Vagina (tissue), 2 donors: Measurements from ENCODE around the gene P2RY12.

Experiments
- POLR2A ChIP-seq, 2 donors: fragments of 450-650 bp; IDR thresholded peaks; one replicate each; pipeline ENCODE4 v1.6.1; 2017; ENCODE audit warnings: antibody characterized with exemption in 2 of 2, mild to moderate bottlenecking in 2 of 2, moderate library complexity in 2 of 2
- TF ChIP-seq, protein P1 (sequence below), 3 experiments: fragments of 450-650 bp in 2 of 3; fragments of 200-600 bp in 1 of 3; sonication (generic) in 1 of 3; IDR thresholded peaks; one replicate each; pipeline ENCODE4 v1.5.1; 2017 to 2019; ENCODE audit warnings: antibody characterized with exemption in 3 of 3, mild to moderate bottlenecking in 2 of 3, moderate library complexity in 2 of 3

DNA sequence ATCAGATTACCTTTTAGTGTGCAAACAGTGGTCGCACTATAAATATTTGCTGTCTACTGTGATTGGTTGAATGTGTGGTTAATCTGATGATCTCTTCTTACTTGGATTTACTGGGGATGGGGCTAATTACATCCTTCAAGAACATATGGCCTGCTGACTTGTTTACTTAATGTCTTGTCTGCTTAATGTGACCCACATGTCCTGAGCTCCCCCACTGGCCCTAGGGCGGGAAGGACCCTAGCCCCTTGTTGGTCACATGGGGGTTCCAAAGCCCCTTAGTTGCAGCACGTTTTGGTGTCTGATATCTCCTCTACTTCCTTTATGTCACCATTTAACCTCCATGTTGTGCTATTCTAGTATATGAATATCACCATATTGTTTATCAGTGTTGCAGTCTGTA, 17.8 kb upstream of the P2RY12 start:
- TF ChIP-seq, protein P1, sequence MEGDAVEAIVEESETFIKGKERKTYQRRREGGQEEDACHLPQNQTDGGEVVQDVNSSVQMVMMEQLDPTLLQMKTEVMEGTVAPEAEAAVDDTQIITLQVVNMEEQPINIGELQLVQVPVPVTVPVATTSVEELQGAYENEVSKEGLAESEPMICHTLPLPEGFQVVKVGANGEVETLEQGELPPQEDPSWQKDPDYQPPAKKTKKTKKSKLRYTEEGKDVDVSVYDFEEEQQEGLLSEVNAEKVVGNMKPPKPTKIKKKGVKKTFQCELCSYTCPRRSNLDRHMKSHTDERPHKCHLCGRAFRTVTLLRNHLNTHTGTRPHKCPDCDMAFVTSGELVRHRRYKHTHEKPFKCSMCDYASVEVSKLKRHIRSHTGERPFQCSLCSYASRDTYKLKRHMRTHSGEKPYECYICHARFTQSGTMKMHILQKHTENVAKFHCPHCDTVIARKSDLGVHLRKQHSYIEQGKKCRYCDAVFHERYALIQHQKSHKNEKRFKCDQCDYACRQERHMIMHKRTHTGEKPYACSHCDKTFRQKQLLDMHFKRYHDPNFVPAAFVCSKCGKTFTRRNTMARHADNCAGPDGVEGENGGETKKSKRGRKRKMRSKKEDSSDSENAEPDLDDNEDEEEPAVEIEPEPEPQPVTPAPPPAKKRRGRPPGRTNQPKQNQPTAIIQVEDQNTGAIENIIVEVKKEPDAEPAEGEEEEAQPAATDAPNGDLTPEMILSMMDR (IDR thresholded peaks at IDR 0.05): no peak
- TF ChIP-seq POLR2A (IDR thresholded peaks at IDR 0.05): no peak
